Prostate gland (tissue), 2 donors: Measurements from ENCODE around the gene TPST1. TPM values are rescaled to one million over a fixed set of nuclear protein-coding genes. Genes with fewer than 3 reads are reported as not detected.
"Not testable (repeated sequence)": the region's sequence is repeated elsewhere in the genome, so short reads cannot be mapped to it uniquely, and the experiment has no call there.

ENCODE experiments used
- DNase-seq: peaks from one replicate; pipeline ENCODE4 v3.0.0-alpha.2; 2019; ENCODE audit warnings: low spot score
- H3K27ac ChIP-seq, 2 donors: fragments of 200-600 bp; sonication (generic); 2 replicates each; pipeline ENCODE4 v1.5.1; 2017 to 2019
- H3K27me3 ChIP-seq: fragments of 200-600 bp; sonication (generic); replicated peaks from 2 replicates; pipeline ENCODE4 v1.5.1; 2019; ENCODE audit not compliant: insufficient read depth
- H3K36me3 ChIP-seq, 2 donors: fragments of 200-600 bp; sonication (generic); 1 replicate in 1 of 2; 2 replicates in 1 of 2; pipeline versions ENCODE4 v1.5.1 to v1.8.1; 2017 to 2019
- H3K4me1 ChIP-seq: fragments of 200-600 bp; sonication (generic); replicated peaks from 2 replicates; pipeline ENCODE4 v1.5.1; 2019
- H3K4me3 ChIP-seq, 2 donors: fragments of 200-600 bp; sonication (generic); 2 replicates each; pipeline ENCODE4 v1.5.1; 2017 to 2019
- H3K9me3 ChIP-seq: fragments of 200-600 bp; sonication (generic); 2 replicates; pipeline ENCODE4 v1.5.1; 2017
- CTCF ChIP-seq, 4 experiments: fragments of 200-600 bp in 2 of 4; fragments of 450-650 bp in 2 of 4; sonication (generic) in 2 of 4; IDR thresholded peaks; 1 replicate in 3 of 4; 2 replicates in 1 of 4; pipeline ENCODE4 v1.5.1; 2016 to 2019; ENCODE audit warnings: antibody characterized with exemption in 4 of 4, mild to moderate bottlenecking in 2 of 4, moderate library complexity in 2 of 4
- POLR2A ChIP-seq: fragments of 450-650 bp; IDR thresholded peaks from one replicate; pipeline ENCODE4 v1.6.1; 2016; ENCODE audit warnings: antibody characterized with exemption, mild to moderate bottlenecking
- POLR2AphosphoS5 ChIP-seq: sonication (generic); formaldehyde crosslinking; IDR thresholded peaks from one replicate; pipeline ENCODE4 v1.6.1; 2017; ENCODE audit warnings: antibody characterized with exemption
- WGBS: methylation state at CpG from one replicate; pipeline ENCODE4 v1.1.5; 2018; 5-methylcytosine and 5-hydroxymethylcytosine counted together
- intact Hi-C: fragments of 100-400 bp; cut with DNase I; formaldehyde crosslinking; loops from one replicate; pipeline ENCODE4 v1.14.2; 2022
- total RNA-seq, 2 donors: library from RNA; depleted of rRNA; stranded (reverse); fragments of >200 nt; gene quantifications; one replicate each; pipeline ENCODE4 v1.1.0, GENCODE V29; 2016

TPST1 gene
- total RNA-seq, 2 donors from 2014 or later: 9.9 to 21.4 TPM

DNA sequence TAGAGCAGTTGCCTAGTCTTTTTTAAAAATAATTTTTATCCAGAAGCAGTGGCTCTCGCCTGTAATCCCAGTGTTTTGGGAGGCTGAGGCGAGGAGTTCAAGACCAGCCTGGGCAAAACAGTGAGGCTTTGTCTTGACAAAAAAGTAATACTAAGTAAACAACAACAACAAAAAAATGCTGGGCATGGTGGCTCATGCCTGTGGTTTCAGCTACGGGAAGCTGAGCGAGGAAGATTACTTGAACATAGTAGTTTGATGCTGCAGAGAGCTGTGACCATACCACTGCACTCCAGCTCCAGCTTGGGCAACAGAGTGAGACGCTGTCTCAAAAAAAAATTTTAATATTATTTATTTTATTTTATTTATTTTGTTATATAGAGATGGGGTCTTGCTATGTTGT, 31.3 kb upstream of the TPST1 start:
- WGBS: 76% methylated on average over 5 of the region's 5 CpGs

DNA sequence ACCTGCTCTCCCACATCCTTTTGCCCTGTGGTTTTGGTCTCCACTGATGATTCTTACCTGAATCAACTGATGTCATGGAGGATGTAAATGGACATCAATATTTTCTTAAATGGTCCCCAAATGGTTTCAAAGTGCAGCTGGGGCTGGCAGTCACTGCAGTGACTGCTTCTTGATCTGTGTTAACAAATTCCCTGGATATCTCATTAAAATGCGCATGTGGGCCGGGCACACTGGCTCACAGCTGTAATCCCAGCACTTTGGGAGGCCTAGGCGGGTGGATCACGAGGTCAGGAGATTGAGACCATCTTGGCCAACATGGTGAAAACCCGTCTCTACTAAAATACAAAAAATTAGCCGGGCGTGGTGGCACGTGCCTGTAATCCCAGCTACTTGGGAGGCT, 30.1 kb upstream of the TPST1 start:
- intact Hi-C loops, H3K27ac ChIP-seq, H3K27me3 ChIP-seq, H3K36me3 ChIP-seq, H3K4me1 ChIP-seq, H3K4me3 ChIP-seq, H3K9me3 ChIP-seq, DNase-seq: not testable (repeated sequence)
- 86% methylated on average over 8 of the region's 8 CpGs for WGBS

More for the DNA sequence above, 31.3 kb upstream of the TPST1 start:
- intact Hi-C loops: no loop called here
- Histone ChIP-seq H3K4me1 (no peaks in the 10 kb centered on the region), H3K9me3 (no peaks in the 10 kb centered on the region), H3K36me3 (no peaks in the 10 kb centered on the region), H3K4me3 (no peak overlapping the region), H3K27me3 (no peaks in the 10 kb centered on the region), H3K27ac (no peak overlapping the region)
- no peak for DNase-seq
- TF ChIP-seq POLR2A: no peak
- no peak for TF ChIP-seq POLR2AphosphoS5
- no peak for TF ChIP-seq CTCF (IDR thresholded peaks at IDR 0.05)

- intact Hi-C loops: no loop called here
- DNase-seq: no peak
- Histone ChIP-seq H3K4me1 (no peaks in the 10 kb centered on the region), H3K9me3 (no peaks in the 10 kb centered on the region), H3K27ac (no peak overlapping the region), H3K36me3 (no peaks in the 10 kb centered on the region), H3K4me3 (no peak overlapping the region), H3K27me3 (no peaks in the 10 kb centered on the region)
- 47% methylated on average over 2 of the region's 2 CpGs for WGBS
- no peak for TF ChIP-seq POLR2A
These were observed 28.2 kb upstream of the TPST1 start for GRCh38 chr7:66176914-66177313.

DNA sequence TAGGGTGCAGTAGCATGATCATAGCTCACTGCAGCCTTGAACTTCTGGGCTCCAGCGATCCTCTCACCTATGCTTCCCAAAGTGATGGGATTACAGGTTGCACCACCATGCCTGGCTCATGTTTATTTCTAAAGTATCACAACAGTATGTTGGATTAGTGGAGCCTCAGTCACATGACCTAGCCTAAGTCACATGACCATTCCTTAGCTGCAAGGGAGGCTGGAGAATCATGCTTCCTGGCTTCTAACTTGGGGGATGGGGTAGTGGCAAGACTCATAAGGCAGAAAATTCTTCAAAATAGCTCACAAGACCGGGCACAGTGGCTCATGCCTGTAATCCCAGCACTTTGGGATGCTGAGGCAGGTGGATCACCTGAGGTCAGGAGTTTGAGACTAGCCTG, 26.9 kb upstream of the TPST1 start:
- no peak for DNase-seq
- no peaks in the 10 kb centered on the region for H3K36me3 ChIP-seq
- WGBS: 100% methylated on average over 2 of the region's 2 CpGs
- no peaks in the 10 kb centered on the region for H3K4me1 ChIP-seq
- TF ChIP-seq POLR2A: no peak
- no peak for TF ChIP-seq POLR2AphosphoS5
- TF ChIP-seq CTCF (IDR thresholded peaks at IDR 0.05): no peak
- no peak overlapping the region for H3K4me3 ChIP-seq
- no peaks in the 10 kb centered on the region for H3K27me3 ChIP-seq
- intact Hi-C loops: no loop called here
- H3K9me3 ChIP-seq: no peaks in the 10 kb centered on the region
- H3K27ac ChIP-seq: no peak overlapping the region

DNA sequence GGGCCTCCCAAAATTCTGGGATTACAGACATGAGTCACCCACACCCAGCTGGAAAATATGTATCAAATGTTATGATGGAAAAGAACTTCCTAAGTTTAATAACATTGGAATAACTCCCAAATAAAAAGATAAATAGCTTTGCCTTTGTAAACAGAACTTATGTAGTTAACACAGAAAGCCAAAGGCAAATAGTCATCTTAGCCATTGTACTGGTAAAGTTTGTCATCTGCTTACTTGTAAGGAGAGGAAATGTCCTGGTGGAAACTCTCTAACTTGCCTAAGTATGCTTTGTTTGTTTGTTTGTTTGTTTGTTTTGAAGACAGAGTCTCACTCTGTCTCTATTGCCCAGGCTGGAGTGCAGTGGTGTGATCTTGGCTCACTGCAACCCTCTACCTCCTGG, 23.8 kb upstream of the TPST1 start:
- intact Hi-C loops: no loop called here
- no peaks in the 10 kb centered on the region for H3K9me3 ChIP-seq
- H3K4me3 ChIP-seq: no peak overlapping the region
- no peaks in the 10 kb centered on the region for H3K27me3 ChIP-seq
- no peak for DNase-seq
- H3K36me3 ChIP-seq: no peaks in the 10 kb centered on the region
- TF ChIP-seq CTCF (IDR thresholded peaks at IDR 0.05) (no peak), POLR2A (no peak), POLR2AphosphoS5 (no peak)
- no peak overlapping the region for H3K27ac ChIP-seq
- no peaks in the 10 kb centered on the region for H3K4me1 ChIP-seq

DNA sequence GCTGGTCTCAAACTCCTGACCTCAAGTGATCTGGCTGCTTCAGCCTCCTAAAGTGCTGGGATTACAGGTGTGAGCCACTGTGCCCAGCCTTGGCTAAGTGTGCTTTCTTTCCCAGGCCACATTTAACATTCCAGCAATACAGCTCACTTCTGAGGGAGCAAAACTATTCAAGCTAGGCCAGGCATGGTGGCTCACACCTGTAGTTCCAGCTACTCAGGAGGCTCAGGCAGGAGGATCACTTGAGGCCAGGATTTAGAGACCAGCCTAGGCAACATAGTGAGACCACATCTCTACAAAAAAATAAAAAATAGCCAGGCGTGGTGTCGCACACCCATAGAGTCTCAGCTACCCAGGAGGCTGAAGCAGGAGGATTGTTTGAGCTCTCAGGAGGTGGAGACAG, 23.3 kb upstream of the TPST1 start:
- no peak overlapping the region for H3K27ac ChIP-seq
- intact Hi-C loops: no loop called here
- 92% methylated on average over 2 of the region's 2 CpGs for WGBS
- no peak for TF ChIP-seq CTCF (IDR thresholded peaks at IDR 0.05)
- no peak for TF ChIP-seq POLR2AphosphoS5
- no peak for TF ChIP-seq POLR2A
- no peaks in the 10 kb centered on the region for H3K4me1 ChIP-seq
- no peak overlapping the region for H3K4me3 ChIP-seq
- no peaks in the 10 kb centered on the region for H3K9me3 ChIP-seq
- H3K36me3 ChIP-seq: no peaks in the 10 kb centered on the region
- DNase-seq: no peak
- no peaks in the 10 kb centered on the region for H3K27me3 ChIP-seq
